Panc1 (cell line): ENCODE results near the gene SNRPD3. TPM values are rescaled to one million over a fixed set of nuclear protein-coding genes. Genes with fewer than 3 reads are reported as not detected.

Experiments used
- ATAC-seq: fragments of 200-7000 bp; cut with Tn5 transposase; 2 replicates; pipeline ENCODE4 v1.9.1; 2020; ENCODE audit warnings: mild to moderate bottlenecking, moderate library complexity
- BruUV-seq: library from RNA; stranded (reverse); fragments of 400-500 nt; replicated peaks from 2 replicates; lab custom pipeline; 2021; lab: Mats Ljungman, UMichigan
- CTCF ChIA-PET: fragments of 300-600 bp; sonication (Branson Sonifier 250); formaldehyde crosslinking; loops from one replicate; lab custom pipeline; 2022; ENCODE audit warnings: antibody characterized with exemption; lab: Charles Lee
- POLR2A ChIA-PET: fragments of 300-600 bp; sonication (Branson Sonifier 250); formaldehyde crosslinking; loops from one replicate; lab custom pipeline; 2022; ENCODE audit warnings: antibody characterized with exemption; lab: Charles Lee
- DNase-seq: peaks from one replicate; pipeline ENCODE4 v3.0.0-alpha.2; 2010; ENCODE audit warnings: low read depth, low spot score
- H3K27ac ChIP-seq: 2 replicates; pipeline ENCODE4 v1.5.1; 2011; ENCODE audit warnings: mild to moderate bottlenecking, low read length, inconsistent platforms
- H3K27me3 ChIP-seq: fragments of 200-500 bp; sonication (Bioruptor generic); 2 replicates; pipeline ENCODE4 v1.6.0; 2014; ENCODE audit warnings: low read length, inconsistent platforms; ENCODE audit not compliant: control insufficient read depth, insufficient read depth
- H3K36me3 ChIP-seq: fragments of 200-500 bp; sonication (Bioruptor generic); 2 replicates; pipeline ENCODE4 v1.5.1; 2014; ENCODE audit warnings: inconsistent platforms, mild to moderate bottlenecking, low read length, moderate library complexity; ENCODE audit not compliant: control insufficient read depth, insufficient read depth
- H3K4me1 ChIP-seq: 2 replicates; pipeline ENCODE4 v1.5.1; 2011; ENCODE audit warnings: inconsistent platforms, mild to moderate bottlenecking, low read length, moderate library complexity; ENCODE audit not compliant: control insufficient read depth, insufficient read depth
- H3K4me3 ChIP-seq, 2 experiments: 2 replicates each; pipeline ENCODE4 v1.5.1; 2011 to 2012; ENCODE audit warnings: low read depth in 2 of 2, low read length in 2 of 2, mild to moderate bottlenecking in 2 of 2, inconsistent platforms in 1 of 2, moderate library complexity in 1 of 2
- H3K9me3 ChIP-seq: fragments of 200-500 bp; sonication (Bioruptor generic); 2 replicates; pipeline ENCODE4 v1.5.1; 2014; ENCODE audit warnings: low read depth, mild to moderate bottlenecking, inconsistent platforms, low read length, moderate library complexity; ENCODE audit not compliant: control insufficient read depth, insufficient read depth
- CTCF ChIP-seq: fragments of 450-650 bp; IDR thresholded peaks from 2 replicates; pipeline ENCODE4 v1.5.1; 2017; ENCODE audit warnings: mild to moderate bottlenecking
- POLR2AphosphoS5 ChIP-seq: IDR thresholded peaks from 2 replicates; pipeline ENCODE4 v1.6.1; 2012; ENCODE audit warnings: mild to moderate bottlenecking, low read depth, low read length, moderate library complexity
- REST ChIP-seq, 2 experiments: IDR thresholded peaks; 2 replicates each; pipeline ENCODE4 v1.6.1; 2011 to 2012; ENCODE audit warnings: low read depth in 2 of 2, control low read depth in 1 of 2, low read length in 1 of 2, mild to moderate bottlenecking in 1 of 2, moderate library complexity in 1 of 2; ENCODE audit not compliant: insufficient read depth in 1 of 2
- SIN3A ChIP-seq: IDR thresholded peaks from 2 replicates; pipeline ENCODE4 v1.6.1; 2012; ENCODE audit warnings: low read depth, mild to moderate bottlenecking, low read length, moderate library complexity, borderline replicate concordance; ENCODE audit not compliant: insufficient read depth
- TCF7L2 ChIP-seq: IDR thresholded peaks from 2 replicates; pipeline ENCODE4 v1.6.1; 2011; ENCODE audit warnings: mild to moderate bottlenecking, low read depth, low read length, inconsistent platforms
- in situ Hi-C: cut with HindIII; loops from 2 replicates; pipeline ENCODE4 v1.10.0; 2016; ENCODE audit warnings: low sequenced_read_pairs, low pct_unique_long_range_greater_than_20kb
- intact Hi-C: fragments of 100-400 bp; cut with micrococcal nuclease; formaldehyde crosslinking; loops from one replicate; pipeline ENCODE4 v1.10.0; 2022; ENCODE audit not compliant: unreplicated experiment
- total RNA-seq: library from RNA; stranded (reverse); gene quantifications from one replicate; pipeline ENCODE4 v1.2.1, GENCODE V29; 2021; ENCODE audit not compliant: unreplicated experiment

SNRPD3 gene
- total RNA-seq, 1 experiment from 2014 or later: 89.4 TPM

GRCh38 chr22:24540470-24540869, 15.3 kb upstream of the SNRPD3 start:
- ChIA-PET CTCF (no interaction called here), POLR2A (no interaction called here)
- Histone ChIP-seq H3K4me3 (no peak overlapping the region), H3K27me3 (no peaks in the 10 kb centered on the region), H3K9me3 (no peaks in the 10 kb centered on the region), H3K4me1 (no peaks in the 10 kb centered on the region), H3K27ac (no peak overlapping the region), H3K36me3 (no peaks in the 10 kb centered on the region)
- intact Hi-C loops: no loop called here
- TSS peak; percentile 85 for BruUV-seq
- in situ Hi-C loops: no loop called here
- ATAC-seq (no peak), DNase-seq (no peak)
- TF ChIP-seq REST (IDR thresholded peaks at IDR 0.05; ENCODE audit: insufficient read depth in 1 of 2, low read depth in 2 of 2, low read length in 1 of 2): no peak
- TF ChIP-seq POLR2AphosphoS5: no peak
- no peak for TF ChIP-seq CTCF
- TF ChIP-seq SIN3A: no peak
- TF ChIP-seq TCF7L2: no peak

- Histone ChIP-seq H3K9me3 (no peaks in the 10 kb centered on the region), H3K4me1 (no peaks in the 10 kb centered on the region), H3K4me3 (no peak overlapping the region), H3K27me3 (no peaks in the 10 kb centered on the region), H3K36me3 (no peaks in the 10 kb centered on the region), H3K27ac (no peak overlapping the region)
- intact Hi-C loops: no loop called here
- CTCF ChIA-PET: interaction anchor here (0.7 kb wide), 2 partner anchors 14 to 87 kb away, joined by 6 to 7 read pairs; no protein-coding TSS in a partner anchor
- POLR2A ChIA-PET: no interaction called here
- DNase-seq (no peak), ATAC-seq (no peak)
- in situ Hi-C loops: no loop called here
- BruUV-seq: no TSS peak
- TF ChIP-seq REST (IDR thresholded peaks at IDR 0.05; ENCODE audit: insufficient read depth in 1 of 2, low read depth in 2 of 2, low read length in 1 of 2) (no peak), SIN3A (no peak), POLR2AphosphoS5 (no peak), CTCF (no peak), TCF7L2 (no peak)
Observed at GRCh38 chr22:24541681-24542515, 13.9 kb upstream of the SNRPD3 start.
